Sigmoid colon (tissue), 7 donors: Measurements from ENCODE around the gene GYG2. TPM values are rescaled to one million over a fixed set of nuclear protein-coding genes. Genes with fewer than 3 reads are reported as not detected.

Experiments
- DNase-seq: peaks from one replicate; pipeline ENCODE4 v3.0.0-alpha.2; 2019
- H3K27ac ChIP-seq, 4 donors: fragments of 200-600 bp; sonication (generic); one replicate each; pipeline ENCODE4 v1.5.1; 2016 to 2019; ENCODE audit warnings: mild to moderate bottlenecking in 1 of 4
- H3K27me3 ChIP-seq, 3 donors: fragments of 200-600 bp; sonication (generic); one replicate each; pipeline ENCODE4 v1.5.1; 2019; ENCODE audit warnings: mild to moderate bottlenecking in 1 of 3
- H3K36me3 ChIP-seq, 4 donors: fragments of 200-600 bp; sonication (generic); one replicate each; pipeline ENCODE4 v1.5.1; 2016 to 2019
- H3K4me1 ChIP-seq, 4 donors: fragments of 200-600 bp; sonication (generic); one replicate each; pipeline ENCODE4 v1.5.1; 2017 to 2019
- H3K4me3 ChIP-seq, 4 donors: fragments of 200-600 bp; sonication (generic); one replicate each; pipeline ENCODE4 v1.5.1; 2017 to 2019; ENCODE audit warnings: mild to moderate bottlenecking in 2 of 4, moderate library complexity in 1 of 4
- H3K9me3 ChIP-seq, 4 donors: fragments of 200-600 bp in 3 of 4; sonication (generic) in 3 of 4; one replicate each; pipeline versions ENCODE4 v1.5.1 to v1.6.1; 2013 to 2019
- CTCF ChIP-seq, 4 experiments: fragments of 450-650 bp in 3 of 4; fragments of 200-600 bp in 1 of 4; IDR thresholded peaks; one replicate each; pipeline ENCODE4 v1.5.1; 2016 to 2019; ENCODE audit warnings: antibody characterized with exemption in 4 of 4, mild to moderate bottlenecking in 3 of 4, moderate library complexity in 2 of 4
- EP300 ChIP-seq, 4 donors: sonication (generic); formaldehyde crosslinking; IDR thresholded peaks; one replicate each; pipeline ENCODE4 v1.6.1; 2017; ENCODE audit warnings: antibody characterized with exemption in 4 of 4
- POLR2A ChIP-seq, 2 donors: fragments of 450-650 bp; IDR thresholded peaks; one replicate each; pipeline ENCODE4 v1.6.1; 2016; ENCODE audit warnings: antibody characterized with exemption in 2 of 2, mild to moderate bottlenecking in 2 of 2, moderate library complexity in 2 of 2
- POLR2AphosphoS5 ChIP-seq, 4 donors: sonication (generic); formaldehyde crosslinking; IDR thresholded peaks; one replicate each; pipeline ENCODE4 v1.6.1; 2017; ENCODE audit warnings: antibody characterized with exemption in 4 of 4
- WGBS, 2 donors: extraction: QIAGEN DNeasy Blood & Tissue Kit; methylation state at CpG; one replicate each; pipeline ENCODE4 v1.1.7; 2013; 5-methylcytosine and 5-hydroxymethylcytosine counted together
- intact Hi-C: fragments of 100-400 bp; cut with DNase I; formaldehyde crosslinking; loops from one replicate; pipeline ENCODE4 v1.15.1; 2023
- polyA plus RNA-seq, 3 donors: library from polyadenylated mRNA; stranded (reverse); fragments of 200-250 nt; gene quantifications; one replicate each; pipeline ENCODE4 v1.2.3, GENCODE V29; 2013
- total RNA-seq, 4 donors: library from RNA; depleted of rRNA; stranded (reverse); fragments of >200 nt; gene quantifications; one replicate each; pipeline ENCODE4 v1.1.0, GENCODE V29; 2016
- donor health status: healthy with polysubstance abuse.
- donor health status: Bipolar disorder and iron deficiency.
- donor health status: healthy.

GYG2 gene
- total and polyA plus RNA-seq, 7 donors, result 1.6 to 6.0 (median 3.9) TPM

GRCh38 chrX:2840961-2841360 lies 12.2 kb downstream of the GYG2 start:
- H3K36me3 ChIP-seq, result no peaks in the 10 kb centered on the region
- no peak overlapping the region for H3K4me3 ChIP-seq
- no peaks in the 10 kb centered on the region for H3K27me3 ChIP-seq
- WGBS, 2 donors, result 91 to 97% methylated on average over 1 of the region's 1 CpG
- no peaks in the 10 kb centered on the region for H3K4me1 ChIP-seq
- intact Hi-C loops, result no loop called here
- H3K27ac ChIP-seq, result no peak overlapping the region
- H3K9me3 ChIP-seq, result no peaks in the 10 kb centered on the region
- TF ChIP-seq CTCF (IDR thresholded peaks at IDR 0.05), result no peak
- no peak for TF ChIP-seq POLR2A (IDR thresholded peaks at IDR 0.05)
- no peak for TF ChIP-seq POLR2AphosphoS5 (IDR thresholded peaks at IDR 0.05)
- TF ChIP-seq EP300 (IDR thresholded peaks at IDR 0.05), result no peak
- DNase-seq, result no peak

DNA sequence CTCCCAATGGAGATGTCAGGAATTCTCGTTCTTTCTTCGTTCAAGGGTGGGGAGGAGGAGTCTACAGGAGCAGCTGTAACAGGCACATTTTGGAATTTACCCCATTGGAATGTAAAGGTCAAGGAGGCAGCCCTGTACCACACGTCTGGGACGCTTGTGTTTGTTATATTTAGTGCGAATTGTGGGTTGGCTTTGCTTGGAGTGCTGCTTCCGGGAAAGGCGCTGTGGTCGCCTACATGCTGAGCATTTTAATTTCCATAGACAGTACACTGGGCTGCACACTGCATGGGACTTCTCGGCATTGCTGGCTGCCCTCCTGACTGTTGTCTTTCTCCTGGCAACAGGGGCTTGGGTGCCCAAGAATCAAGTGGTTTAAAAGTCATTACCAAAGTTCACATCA lies 12.8 kb downstream of the GYG2 start:
- Histone ChIP-seq H3K36me3 (no peaks in the 10 kb centered on the region), H3K27ac (no peak overlapping the region), H3K4me3 (no peak overlapping the region), H3K4me1 (no peaks in the 10 kb centered on the region), H3K9me3 (no peaks in the 10 kb centered on the region), H3K27me3 (no peaks in the 10 kb centered on the region)
- intact Hi-C loops, result no loop called here
- WGBS, 2 donors, result 70 to 86% methylated on average over 9 of the region's 9 CpGs
- TF ChIP-seq CTCF (IDR thresholded peaks at IDR 0.05), result no peak
- no peak for TF ChIP-seq POLR2AphosphoS5 (IDR thresholded peaks at IDR 0.05)
- TF ChIP-seq POLR2A (IDR thresholded peaks at IDR 0.05), result no peak
- TF ChIP-seq EP300 (IDR thresholded peaks at IDR 0.05), result no peak
- no peak for DNase-seq

- Histone ChIP-seq H3K36me3 (no peaks in the 10 kb centered on the region), H3K27ac (no peak overlapping the region), H3K4me3 (no peak overlapping the region), H3K27me3 (no peaks in the 10 kb centered on the region), H3K9me3 (no peaks in the 10 kb centered on the region), H3K4me1 (peaks cover 0 to 6% (median 0%) of the 10 kb centered on the region in 4 donors)
- no peak for DNase-seq
- TF ChIP-seq POLR2AphosphoS5 (IDR thresholded peaks at IDR 0.05), result no peak
- no peak for TF ChIP-seq CTCF (IDR thresholded peaks at IDR 0.05)
- TF ChIP-seq EP300 (IDR thresholded peaks at IDR 0.05), result no peak
- TF ChIP-seq POLR2A (IDR thresholded peaks at IDR 0.05), result no peak
- intact Hi-C loops, result no loop called here
Observed at GRCh38 chrX:2846992-2847391, 18.3 kb downstream of the GYG2 start.

DNA sequence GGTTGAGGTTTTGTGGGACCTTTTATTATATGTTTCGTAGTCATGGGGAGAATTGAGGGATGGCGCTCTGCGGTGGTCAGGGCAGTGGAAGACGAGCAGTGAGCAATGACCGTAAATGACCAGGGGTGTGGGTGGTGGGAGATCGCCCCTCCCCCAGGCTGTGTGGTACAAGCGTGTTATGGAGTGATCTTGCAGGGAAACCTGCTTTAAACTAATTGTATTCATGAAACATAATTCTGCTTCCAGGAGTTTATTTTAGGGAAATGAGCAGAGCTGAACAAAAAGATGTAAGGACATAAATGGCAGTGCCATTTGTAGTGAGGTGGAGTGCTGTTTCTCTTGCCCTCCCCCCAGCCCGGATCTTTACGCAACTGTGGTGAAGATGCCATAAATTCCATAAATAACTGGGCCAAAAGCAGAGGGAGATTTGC lies 20.2 kb downstream of the GYG2 start:
- Histone ChIP-seq H3K27ac (peak overlapping the region in 1 of 4 donors; percentile 29), H3K36me3 (no peaks in the 10 kb centered on the region), H3K9me3 (no peaks in the 10 kb centered on the region), H3K4me1 (peaks cover 0 to 6% (median 0%) of the 10 kb centered on the region in 4 donors), H3K27me3 (no peaks in the 10 kb centered on the region), H3K4me3 (peak overlapping the region in 2 of 4 donors; percentile 5)
- WGBS, 2 donors, result 81 to 90% methylated on average over 9 of the region's 9 CpGs
- no peak for DNase-seq
- intact Hi-C loops, result no loop called here
- TF ChIP-seq POLR2AphosphoS5 (IDR thresholded peaks at IDR 0.05) (no peak), CTCF (IDR thresholded peaks at IDR 0.05) (no peak), EP300 (IDR thresholded peaks at IDR 0.05) (no peak), POLR2A (IDR thresholded peaks at IDR 0.05) (no peak)

GRCh38 chrX:2854918-2855317 lies 26.2 kb downstream of the GYG2 start:
- H3K9me3 ChIP-seq, result no peaks in the 10 kb centered on the region
- no peaks in the 10 kb centered on the region for H3K36me3 ChIP-seq
- no peak overlapping the region for H3K27ac ChIP-seq
- H3K27me3 ChIP-seq, result no peaks in the 10 kb centered on the region
- no peaks in the 10 kb centered on the region for H3K4me1 ChIP-seq
- WGBS, 2 donors, result 95 to 97% methylated on average over 21 of the region's 21 CpGs
- TF ChIP-seq EP300 (IDR thresholded peaks at IDR 0.05), result no peak
- no peak for TF ChIP-seq CTCF (IDR thresholded peaks at IDR 0.05)
- TF ChIP-seq POLR2AphosphoS5 (IDR thresholded peaks at IDR 0.05), result no peak
- no peak for TF ChIP-seq POLR2A (IDR thresholded peaks at IDR 0.05)
- intact Hi-C loops, result no loop called here
- no peak overlapping the region for H3K4me3 ChIP-seq
- DNase-seq, result no peak
